NCI-H1048 (cell line): ENCODE measurements around the gene DBNDD1.

Experiments
- DNase-seq: peaks from one replicate; lab custom pipeline; 2025; lab: John Stamatoyannopoulos, UW

Gene DBNDD1

GRCh38 chr16:89958596-89958995, 60.7 kb downstream of the DBNDD1 start:
- no peak for DNase-seq

- DNase-seq = no peak
These were observed 61.2 kb downstream of the DBNDD1 start for GRCh38 chr16:89958068-89958467.

GRCh38 chr16:89957216-89957785, 62.0 kb downstream of the DBNDD1 start:
- no peak for DNase-seq

GRCh38 chr16:89956505-89957215, 62.6 kb downstream of the DBNDD1 start:
- no peak for DNase-seq

GRCh38 chr16:89955001-89955685, 64.1 kb downstream of the DBNDD1 start:
- no peak for DNase-seq
